ENCODE data around the gene S100A14.

S100A14 gene

DNA sequence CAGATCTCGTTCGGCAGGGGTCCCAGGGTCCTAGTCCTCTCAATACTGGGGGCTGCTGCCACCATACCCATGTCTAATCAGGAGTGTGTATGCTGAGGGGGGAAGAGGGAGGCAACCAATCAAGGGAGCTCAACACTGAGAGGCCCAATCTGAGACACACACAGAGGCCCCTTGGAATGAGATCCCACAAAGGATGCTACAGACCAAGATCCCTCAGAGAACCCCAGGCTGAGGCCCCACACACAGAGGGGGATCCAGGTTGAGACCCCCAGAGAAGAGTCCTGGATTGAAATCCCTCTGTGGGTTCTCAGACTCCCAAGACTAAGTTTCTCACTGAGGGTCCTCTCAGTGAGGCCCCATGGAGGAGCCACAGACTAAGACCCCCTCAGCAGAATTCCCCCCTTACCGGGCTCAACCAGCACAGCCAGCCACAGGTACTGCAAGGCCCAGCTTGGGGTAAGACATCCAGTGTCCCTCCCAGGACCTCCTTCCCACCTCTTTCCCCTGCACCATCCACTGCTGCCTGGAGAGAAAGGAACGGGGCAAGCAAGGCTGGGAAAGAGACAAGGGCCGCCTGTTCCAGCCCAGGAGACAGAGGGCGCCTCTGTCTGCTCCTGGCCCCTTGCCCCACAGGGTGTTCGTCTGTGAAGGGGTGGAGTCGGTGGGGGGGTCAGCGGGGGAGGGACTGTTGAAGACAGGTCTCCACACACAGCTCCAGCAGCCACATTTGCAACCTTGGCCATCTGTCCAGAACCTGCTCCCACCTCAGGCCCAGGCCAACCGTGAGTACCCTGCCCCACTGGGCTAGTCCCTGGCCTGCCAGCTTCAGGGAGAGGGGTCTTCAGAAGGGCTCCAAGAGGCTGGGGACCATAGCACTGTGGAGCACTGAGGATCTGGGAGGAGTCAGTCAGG lies 11.8 kb upstream of the S100A14 start, which contains the start of gene S100A1:
Gene S100A1, plus strand, starts transcription at position 720 of the 912 bp plus-strand sequence. CDS start 2,088 bp downstream, outside the sequence.
- Histone ChIP-seq H3K4me3 (ENCODE audit: low read depth, low read length) (peak within 1 kb of the TSS; percentile 61), H3K27ac (peak within 1 kb of the TSS; percentile 79), H3K9me3 (ENCODE audit: severe bottlenecking) (no peaks in the 10 kb centered on the region), H3K27me3 (ENCODE audit: insufficient read depth, low read depth, severe bottlenecking) (no peaks in the 10 kb centered on the region), H3K36me3 (peaks cover 40% of the 10 kb centered on the region)
- DNase-seq, result peak; percentile 84
- TF ChIP-seq, protein P1, sequence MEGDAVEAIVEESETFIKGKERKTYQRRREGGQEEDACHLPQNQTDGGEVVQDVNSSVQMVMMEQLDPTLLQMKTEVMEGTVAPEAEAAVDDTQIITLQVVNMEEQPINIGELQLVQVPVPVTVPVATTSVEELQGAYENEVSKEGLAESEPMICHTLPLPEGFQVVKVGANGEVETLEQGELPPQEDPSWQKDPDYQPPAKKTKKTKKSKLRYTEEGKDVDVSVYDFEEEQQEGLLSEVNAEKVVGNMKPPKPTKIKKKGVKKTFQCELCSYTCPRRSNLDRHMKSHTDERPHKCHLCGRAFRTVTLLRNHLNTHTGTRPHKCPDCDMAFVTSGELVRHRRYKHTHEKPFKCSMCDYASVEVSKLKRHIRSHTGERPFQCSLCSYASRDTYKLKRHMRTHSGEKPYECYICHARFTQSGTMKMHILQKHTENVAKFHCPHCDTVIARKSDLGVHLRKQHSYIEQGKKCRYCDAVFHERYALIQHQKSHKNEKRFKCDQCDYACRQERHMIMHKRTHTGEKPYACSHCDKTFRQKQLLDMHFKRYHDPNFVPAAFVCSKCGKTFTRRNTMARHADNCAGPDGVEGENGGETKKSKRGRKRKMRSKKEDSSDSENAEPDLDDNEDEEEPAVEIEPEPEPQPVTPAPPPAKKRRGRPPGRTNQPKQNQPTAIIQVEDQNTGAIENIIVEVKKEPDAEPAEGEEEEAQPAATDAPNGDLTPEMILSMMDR (IDR thresholded peaks at IDR 0.05; ENCODE audit: low read depth, low read length), result peak; percentile 39; the same call in 1 of the 2 replicates

DNA sequence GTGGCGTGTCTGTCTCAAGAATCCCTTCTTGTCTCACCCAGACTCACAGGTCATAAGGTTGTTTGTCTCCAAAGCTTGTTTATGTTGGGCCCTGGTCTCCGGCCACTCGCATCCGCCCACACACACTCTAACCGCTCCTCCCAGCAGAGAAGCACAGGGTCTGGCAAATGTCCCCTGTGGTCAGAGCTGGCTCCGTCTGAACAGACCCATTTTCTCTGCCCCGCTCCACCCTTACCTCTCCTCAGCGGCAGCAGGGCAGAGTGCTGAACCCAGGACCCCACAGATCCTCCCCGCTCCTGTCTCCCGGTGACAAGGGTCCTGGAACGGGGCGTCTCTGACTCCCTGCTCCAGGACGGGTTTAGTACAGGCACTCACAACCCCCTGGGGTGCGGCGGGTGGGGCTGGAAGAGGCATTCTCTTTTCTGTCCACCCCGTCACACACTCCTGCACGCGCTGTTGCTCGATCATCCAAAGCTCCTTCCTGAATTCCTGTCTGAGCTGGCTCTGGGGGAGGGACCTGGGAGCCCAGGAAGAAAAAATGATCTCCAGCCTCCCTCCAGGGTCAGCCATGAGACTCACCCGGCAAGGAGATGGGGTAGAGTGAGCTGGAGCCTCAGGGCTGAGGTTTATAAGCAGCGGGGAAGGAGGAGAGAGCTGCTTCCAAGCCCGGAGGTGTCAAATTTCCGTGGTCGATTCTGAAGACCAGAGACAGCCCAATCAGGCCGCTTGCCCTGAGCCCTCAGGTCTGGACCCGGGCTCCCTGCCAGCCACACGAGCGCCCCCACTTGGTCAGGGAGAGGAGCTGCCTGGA lies 11.0 kb upstream of the S100A14 start, which contains the start of gene S100A13:
Gene S100A13, minus strand, starts transcription at position 602 of the 811 bp plus-strand sequence. CDS start 1,033 bp downstream, outside the sequence.
- H3K27ac ChIP-seq, result peak within 1 kb of the TSS; percentile 79
- peak within 1 kb of the TSS; percentile 61 for H3K4me3 ChIP-seq (ENCODE audit: low read depth, low read length)
- peak; percentile 100 for DNase-seq

DNA sequence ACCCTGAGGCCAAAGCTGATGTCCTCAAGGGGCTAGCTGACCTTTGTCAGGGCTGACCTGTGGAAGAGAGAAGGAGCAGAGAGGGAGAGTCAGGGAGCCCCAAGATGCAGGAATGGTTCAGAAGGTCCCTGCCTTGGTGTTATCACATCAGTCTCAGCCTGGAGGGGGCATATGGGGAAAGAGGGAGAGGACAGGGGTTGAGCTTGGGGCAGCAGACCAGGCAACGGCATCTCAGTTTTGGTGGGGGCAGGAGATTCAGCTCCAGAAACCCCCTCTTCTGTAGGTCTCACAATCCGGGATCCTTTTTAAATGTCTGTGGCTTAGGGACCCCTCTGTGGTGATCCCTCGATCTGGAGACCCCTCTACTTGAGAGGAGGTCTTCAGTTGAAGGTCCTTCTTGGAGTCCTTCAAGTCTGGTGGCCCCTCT lies 10.4 kb upstream of the S100A14 start:
- TF ChIP-seq, protein P1 (IDR thresholded peaks at IDR 0.05; ENCODE audit: low read depth, low read length), result no peak
- H3K27ac ChIP-seq, result peak overlapping the region; percentile 79
- peaks cover 47% of the 10 kb centered on the region for H3K36me3 ChIP-seq
- H3K27me3 ChIP-seq (ENCODE audit: insufficient read depth, low read depth, severe bottlenecking), result no peaks in the 10 kb centered on the region
- DNase-seq, result no peak
- H3K9me3 ChIP-seq (ENCODE audit: severe bottlenecking), result no peaks in the 10 kb centered on the region
- H3K4me3 ChIP-seq (ENCODE audit: low read depth, low read length), result peak overlapping the region; percentile 61

More for the DNA sequence above, 11.0 kb upstream of the S100A14 start, which contains the start of gene S100A13:
- Histone ChIP-seq H3K27me3 (ENCODE audit: insufficient read depth, low read depth, severe bottlenecking) (no peaks in the 10 kb centered on the region), H3K9me3 (ENCODE audit: severe bottlenecking) (no peaks in the 10 kb centered on the region), H3K36me3 (peaks cover 43% of the 10 kb centered on the region)
- TF ChIP-seq, protein P1 (IDR thresholded peaks at IDR 0.05; ENCODE audit: low read depth, low read length), result peak; percentile 100

DNA sequence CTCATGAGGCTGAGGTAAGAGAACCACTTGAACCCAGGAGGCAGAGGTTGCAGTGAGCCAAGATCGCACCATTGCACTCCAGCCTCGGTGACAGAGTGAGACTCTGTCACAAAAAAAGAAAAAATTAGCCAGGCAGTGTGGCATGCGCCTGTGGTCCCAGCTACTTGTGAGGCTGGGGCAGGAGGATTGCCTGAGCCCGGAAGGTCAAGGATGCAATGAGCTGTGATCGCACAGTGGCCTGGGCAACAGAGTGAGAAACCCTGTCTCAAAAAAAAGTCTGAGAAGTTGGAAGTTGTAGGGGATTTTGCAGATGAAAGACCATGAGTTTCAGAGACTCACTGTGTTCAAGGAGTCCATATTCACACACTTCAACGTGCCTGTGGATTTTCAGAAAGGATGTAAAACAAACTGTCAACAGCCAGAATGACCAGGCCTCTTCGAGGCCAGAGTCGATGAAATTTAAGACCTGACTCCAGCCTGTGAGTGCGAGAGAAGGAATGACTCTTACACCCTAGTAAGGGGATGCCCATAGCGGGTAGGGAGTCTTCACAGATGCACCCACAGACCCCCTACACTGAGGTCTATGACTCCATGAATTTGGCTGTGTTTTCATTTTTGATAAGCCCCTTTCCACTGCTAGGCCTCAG lies 9.0 kb upstream of the S100A14 start:
- TF ChIP-seq, protein P1 (IDR thresholded peaks at IDR 0.05; ENCODE audit: low read depth, low read length), result no peak
- Histone ChIP-seq H3K27me3 (ENCODE audit: insufficient read depth, low read depth, severe bottlenecking) (no peaks in the 10 kb centered on the region), H3K4me3 (ENCODE audit: low read depth, low read length) (no peak overlapping the region), H3K9me3 (ENCODE audit: severe bottlenecking) (peaks cover under 1% of the 10 kb centered on the region), H3K27ac (no peak overlapping the region), H3K36me3 (peaks cover 58% of the 10 kb centered on the region)
- no peak for DNase-seq

DNA sequence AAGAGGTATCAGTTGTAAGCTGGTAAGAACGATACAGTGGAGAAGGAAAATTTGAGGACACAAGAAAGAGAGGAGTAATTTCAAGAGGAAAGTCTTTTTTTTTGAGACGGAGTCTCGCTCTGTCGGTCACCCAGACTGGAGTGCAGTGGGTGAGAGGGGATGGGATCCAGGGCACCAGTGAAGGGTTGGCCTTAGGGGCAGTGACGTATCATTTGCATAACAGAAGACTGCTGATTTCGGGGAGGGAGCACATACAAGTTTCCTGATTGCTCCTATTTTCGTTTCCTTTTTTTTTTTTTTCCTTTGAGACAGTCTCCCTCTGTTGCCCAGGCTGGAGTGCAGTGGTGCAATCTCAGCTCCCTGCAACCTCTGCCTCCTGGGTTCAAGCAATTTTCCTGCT lies 7.0 kb upstream of the S100A14 start:
- no peak for DNase-seq
- H3K9me3 ChIP-seq (ENCODE audit: severe bottlenecking), result peaks cover 6% of the 10 kb centered on the region

More for the DNA sequence above, 7.0 kb upstream of the S100A14 start:
- TF ChIP-seq, protein P1 (IDR thresholded peaks at IDR 0.05; ENCODE audit: low read depth, low read length), result no peak
- H3K27ac ChIP-seq, result no peak overlapping the region
- H3K27me3 ChIP-seq (ENCODE audit: insufficient read depth, low read depth, severe bottlenecking), result no peaks in the 10 kb centered on the region
- no peak overlapping the region for H3K4me3 ChIP-seq (ENCODE audit: low read depth, low read length)
- peaks cover 78% of the 10 kb centered on the region for H3K36me3 ChIP-seq

Data from WERI-Rb-1 (cell line).